GM19351 (cell line): ENCODE data around the gene FCN3.

ENCODE experiments used
- ATAC-seq: cut with Tn5 transposase; IDR thresholded peaks from one replicate; pipeline ENCODE4 v1.9.1; 2021; ENCODE audit warnings: mild to moderate bottlenecking, moderate library complexity; ENCODE audit not compliant: unreplicated experiment

The FCN3 gene

DNA sequence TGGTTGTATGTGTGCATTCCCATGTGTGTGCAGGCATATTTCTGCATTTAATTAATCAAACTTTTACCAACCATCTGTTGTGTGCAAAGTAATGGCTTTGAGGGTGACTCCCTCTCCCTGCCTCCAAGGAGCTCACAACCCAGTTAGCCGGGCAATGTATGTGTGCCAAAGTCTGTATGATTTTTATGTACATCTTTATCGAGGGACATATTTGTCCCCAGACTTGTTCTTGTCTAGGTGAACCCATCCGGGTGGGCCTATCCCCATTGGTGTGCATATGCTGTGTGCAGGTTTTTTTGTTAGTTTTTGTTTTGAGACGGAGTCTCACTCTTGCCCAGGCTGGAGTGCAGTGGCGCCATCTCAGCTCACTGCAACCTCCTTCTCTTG is 31.0 kb downstream of the FCN3 start:
- ATAC-seq, result no peak

- peak; percentile 46 for ATAC-seq
These were observed 31.6 kb downstream of the FCN3 start for GRCh38 chr1:27342778-27343638.

DNA sequence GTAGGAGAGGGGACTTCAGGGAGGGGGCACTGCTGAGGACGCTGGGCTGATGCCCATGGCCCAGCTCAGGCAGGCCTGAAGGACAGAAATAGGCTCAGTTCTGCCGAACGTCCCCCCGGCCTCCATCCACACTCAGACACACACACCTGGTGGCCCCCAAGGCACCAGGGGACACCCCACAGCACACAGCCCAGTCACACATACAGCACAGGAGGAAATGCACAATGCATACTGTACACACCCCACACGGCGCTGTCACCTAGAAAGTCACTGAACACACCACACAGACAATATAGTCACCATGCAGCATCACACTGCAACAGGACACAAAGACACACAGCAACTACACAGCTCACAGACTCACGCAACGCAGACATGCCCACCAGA is 32.2 kb downstream of the FCN3 start:
- no peak for ATAC-seq

DNA sequence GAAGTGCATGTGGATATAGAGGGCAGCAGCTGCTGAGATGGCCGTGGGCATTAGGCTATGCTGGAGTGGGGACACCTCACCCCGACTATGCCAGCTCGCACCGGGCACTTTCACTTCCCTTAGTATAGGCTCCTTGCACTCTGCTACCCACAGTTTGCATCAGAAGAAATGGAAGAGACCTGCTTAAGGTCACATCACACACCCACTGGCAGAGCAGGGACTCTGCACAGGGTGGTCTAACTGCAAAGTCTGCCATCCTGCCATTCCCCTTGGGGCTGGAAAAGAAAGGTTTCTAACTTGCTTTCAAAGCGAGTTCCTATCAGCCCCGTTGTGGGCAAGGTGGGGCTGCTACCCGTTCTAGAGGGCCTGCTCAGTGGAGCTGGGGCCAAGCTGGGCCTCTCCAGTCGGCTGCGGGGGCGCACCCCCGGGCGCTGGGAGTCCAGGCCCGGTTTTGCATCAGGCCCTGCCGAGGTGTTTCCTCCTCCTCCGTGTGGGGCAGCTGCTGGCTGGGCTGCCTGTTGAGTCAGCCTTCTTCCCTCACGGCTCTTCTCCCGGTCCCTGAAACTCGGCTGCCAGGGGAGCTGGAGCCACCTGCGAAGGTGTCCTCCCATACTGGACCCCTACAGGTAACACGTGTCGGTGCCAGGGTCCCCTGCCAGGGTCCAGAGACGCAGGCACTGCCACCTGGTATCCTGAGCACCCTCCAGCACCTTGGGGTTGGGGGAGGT is 32.9 kb downstream of the FCN3 start, which contains the start of gene SYTL1:
Gene SYTL1, plus strand, starts transcription at position 498 of the 728 bp plus-strand sequence. CDS start 3,313 bp downstream, outside the sequence.
- ATAC-seq, result peak; percentile 53

- ATAC-seq, result no peak
These were observed 35.4 kb downstream of the FCN3 start for GRCh38 chr1:27339213-27339612.

DNA sequence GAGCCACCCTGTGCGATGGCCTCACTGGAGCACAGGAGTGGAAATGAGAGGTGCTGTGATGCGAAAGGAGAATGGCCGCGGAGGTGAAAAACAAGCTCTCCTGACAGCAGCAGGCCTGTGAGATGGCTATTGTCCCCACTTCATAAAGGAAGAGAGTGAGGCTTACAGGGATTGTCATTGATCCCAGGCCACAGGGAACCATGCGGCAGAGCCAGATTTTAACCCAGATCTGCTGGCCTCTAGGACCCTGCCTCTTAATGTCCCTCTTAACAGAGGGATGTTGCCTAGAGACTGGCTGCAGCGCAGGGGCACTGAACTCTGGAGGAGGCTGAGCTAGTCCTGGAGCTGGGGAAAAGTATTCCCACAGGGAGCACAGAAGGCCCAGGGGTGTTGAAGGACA is 35.9 kb downstream of the FCN3 start:
- ATAC-seq, result no peak

DNA sequence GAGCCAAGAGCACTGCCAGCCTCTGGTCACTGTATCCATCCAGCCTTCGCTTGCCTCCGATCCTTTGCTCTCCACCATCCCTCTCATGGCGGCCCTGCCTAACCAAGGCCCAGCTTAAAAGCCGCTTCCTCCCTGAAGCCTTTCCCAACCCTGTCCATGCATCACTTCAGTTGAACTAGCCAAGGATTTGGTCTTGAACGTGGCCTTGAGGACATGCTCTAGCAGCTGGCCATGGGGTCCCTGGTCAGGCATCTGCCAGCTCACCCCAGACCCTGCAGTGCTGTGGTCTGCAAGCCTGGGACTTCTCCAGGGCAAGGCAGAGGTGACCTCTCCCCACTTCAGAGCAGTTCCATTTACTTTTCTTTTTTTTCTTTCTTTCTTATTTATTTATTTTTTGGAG is 37.9 kb downstream of the FCN3 start:
- ATAC-seq, result no peak

- no peak for ATAC-seq
These were observed 38.9 kb downstream of the FCN3 start for GRCh38 chr1:27335506-27336422.

GRCh38 chr1:27333717-27334279 is 40.8 kb downstream of the FCN3 start:
- ATAC-seq, result no peak

DNA sequence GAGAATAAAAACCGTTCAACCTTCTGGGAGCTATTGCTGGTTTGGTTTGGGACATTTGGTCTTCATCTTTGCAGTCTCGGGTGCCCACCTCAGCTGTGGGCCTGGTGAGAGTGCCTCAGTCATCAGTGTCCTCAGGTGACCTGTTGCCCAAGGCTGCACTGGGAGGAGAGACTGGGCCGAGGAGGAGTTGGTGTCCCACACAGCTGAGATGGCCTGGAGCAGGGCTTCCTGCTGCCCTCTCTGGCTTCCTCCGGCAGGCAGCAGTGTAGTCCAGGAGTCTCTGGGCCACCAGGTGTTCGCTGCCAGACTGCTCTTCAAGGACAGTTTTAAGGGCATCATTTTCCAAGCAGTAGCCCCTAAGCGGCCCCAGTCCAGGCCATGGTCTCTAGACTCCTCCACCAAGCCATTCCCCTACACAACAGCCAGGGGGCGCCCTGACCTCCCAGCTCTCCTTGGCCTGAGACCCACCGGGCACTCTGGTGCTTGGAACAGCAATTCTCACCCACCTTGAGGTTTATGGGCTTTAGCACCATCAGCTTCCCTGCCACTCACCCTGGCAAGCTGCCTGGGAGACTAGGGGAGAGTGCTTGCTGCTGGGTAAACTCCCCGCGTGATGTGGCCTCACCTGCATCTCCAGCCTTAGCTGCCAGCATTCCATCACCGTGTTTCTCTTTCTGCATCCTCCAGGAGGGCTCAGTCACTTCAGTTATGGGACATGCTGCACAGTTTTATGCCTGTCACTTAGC is 41.9 kb downstream of the FCN3 start:
- no peak for ATAC-seq

- ATAC-seq, result no peak
These were observed 42.7 kb downstream of the FCN3 start for GRCh38 chr1:27331922-27332321.

GRCh38 chr1:27331426-27331825 is 43.2 kb downstream of the FCN3 start:
- no peak for ATAC-seq

DNA sequence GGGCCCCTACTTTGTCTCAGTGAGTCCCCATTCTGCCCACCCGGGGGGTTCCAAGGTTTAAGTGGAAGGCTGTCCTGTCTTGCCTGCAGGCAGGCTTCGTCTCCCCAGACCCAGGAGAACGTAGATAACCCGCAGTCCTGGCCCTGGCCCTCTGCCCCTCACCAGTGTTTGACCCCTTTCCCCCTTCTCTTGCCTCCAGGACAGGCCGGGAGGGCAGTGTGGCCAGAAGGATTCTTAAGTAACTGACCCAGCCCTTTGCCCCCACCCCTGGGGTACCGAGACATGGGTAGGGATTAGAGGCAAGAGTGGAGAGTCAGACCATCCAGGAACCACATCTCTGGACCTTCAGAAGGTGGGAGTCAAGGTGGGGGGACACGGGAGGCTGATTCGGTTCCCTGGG is 43.8 kb downstream of the FCN3 start:
- no peak for ATAC-seq

- no peak for ATAC-seq
These were observed 46.7 kb downstream of the FCN3 start for GRCh38 chr1:27327964-27328363.

DNA sequence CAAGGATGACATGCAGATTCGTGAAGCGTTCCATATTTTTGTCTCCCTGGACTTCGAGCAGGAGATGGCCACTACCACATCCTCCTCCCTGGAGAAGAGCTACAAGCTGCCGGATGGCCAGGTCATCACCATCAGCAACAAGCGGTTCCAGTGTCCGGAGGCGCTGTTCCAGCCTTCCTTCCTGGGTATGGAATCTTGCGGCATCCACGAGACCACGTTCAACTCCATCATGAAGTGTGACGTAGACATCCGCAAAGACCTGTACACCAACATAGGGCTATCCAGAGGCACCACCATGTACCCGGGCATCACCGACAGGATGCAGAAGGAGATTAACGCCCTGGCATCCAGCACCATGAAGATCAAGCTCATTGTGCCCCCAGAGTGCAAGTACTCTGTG is 49.3 kb downstream of the FCN3 start:
- no peak for ATAC-seq

DNA sequence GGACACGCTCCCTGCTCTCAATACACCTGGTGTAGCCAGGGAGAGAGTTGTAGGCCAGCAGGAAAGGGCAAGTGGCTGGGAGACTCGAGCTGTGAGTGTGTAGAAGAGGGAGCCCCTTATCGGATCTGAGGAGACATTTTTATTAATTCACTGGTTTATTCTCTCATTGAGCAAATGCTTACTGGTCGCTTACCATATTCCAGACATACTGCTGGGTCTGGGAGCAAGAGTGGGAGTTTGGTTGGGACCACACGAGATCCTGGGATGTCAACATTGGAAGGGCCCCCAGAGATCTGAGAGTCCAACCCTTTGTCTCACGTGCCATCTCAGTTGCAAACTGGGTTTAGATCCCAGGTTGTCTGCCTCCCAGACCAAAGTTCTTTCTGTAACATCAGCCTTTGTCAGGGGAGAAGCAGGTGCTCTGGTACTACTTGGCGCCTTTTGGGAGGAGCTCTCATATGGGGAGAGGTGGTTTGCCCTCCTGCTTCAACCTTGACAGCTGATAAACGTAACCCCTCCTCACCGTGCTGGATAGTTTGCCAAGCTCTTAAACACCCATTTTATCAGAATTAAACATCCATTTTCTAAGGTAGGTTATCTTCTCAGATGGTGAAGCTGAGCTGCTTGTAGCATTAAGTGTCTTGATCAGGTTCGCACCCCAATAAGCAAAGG is 51.9 kb downstream of the FCN3 start:
- no peak for ATAC-seq

DNA sequence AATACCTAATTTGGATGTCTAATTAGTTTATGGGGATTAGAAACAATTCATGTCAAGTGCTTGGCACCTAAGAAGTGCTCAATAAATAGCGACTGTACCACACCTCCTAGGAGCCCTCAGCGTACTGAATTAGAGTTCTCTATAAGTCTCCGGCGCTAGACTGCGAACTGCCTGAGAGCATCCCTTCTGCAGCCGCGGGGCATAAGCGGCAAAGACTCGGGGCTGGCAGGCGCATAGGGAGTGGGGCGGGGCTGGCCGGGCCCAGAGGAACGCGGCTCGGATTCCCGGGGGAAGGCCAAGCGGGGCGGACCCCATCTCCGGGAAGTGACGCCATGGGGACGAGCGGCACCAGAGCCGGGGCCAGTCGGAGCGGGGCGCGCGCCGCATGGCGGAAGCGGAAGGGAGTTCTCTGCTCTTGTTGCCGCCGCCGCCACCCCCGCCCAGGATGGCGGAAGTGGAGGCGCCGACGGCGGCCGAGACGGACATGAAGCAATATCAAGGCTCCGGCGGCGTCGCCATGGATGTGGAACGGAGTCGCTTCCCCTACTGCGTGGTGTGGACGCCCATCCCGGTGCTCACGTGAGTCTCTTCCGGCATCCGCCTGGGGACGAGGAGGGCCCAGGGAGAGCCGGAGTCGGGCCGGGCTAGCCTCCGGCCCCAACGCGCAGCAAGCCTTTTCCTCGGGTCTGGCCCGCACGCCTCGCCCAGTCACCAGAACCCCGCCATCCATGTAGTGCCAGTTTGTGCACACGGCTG is 52.6 kb downstream of the FCN3 start, which contains the start of gene TMEM222:
Gene TMEM222, plus strand, starts transcription at position 351 of the 756 bp plus-strand sequence. Its CDS starts 35 bp downstream, at position 386.
- ATAC-seq, result peak; percentile 95
